ENCODE data around the gene HAPSTR1.

HAPSTR1 gene

GRCh38 chr16:9090101-9090959, 1.1 kb upstream of the HAPSTR1 start:
- FAIRE-seq (no peak), DNase-seq (ENCODE audit: insufficient read length) (peak; percentile 36)
- TF ChIP-seq POLR2A (IDR thresholded peaks at IDR 0.05; ENCODE audit: low read depth, low read length) (peak; percentile 25; the same call in 1 of the 2 replicates), TAF1 (IDR thresholded peaks at IDR 0.05; ENCODE audit: borderline replicate concordance, low read depth, low read length) (no peak), POLR2AphosphoS5 (IDR thresholded peaks at IDR 0.05; ENCODE audit: low read depth, low read length) (0 out of 2 replicates have a peak, but pooled peaks have one; percentile 36)

GRCh38 chr16:9091867-9092281, 430 bp downstream of the HAPSTR1 start:
- peak; percentile 36 for FAIRE-seq
- TF ChIP-seq POLR2A (IDR thresholded peaks at IDR 0.05; ENCODE audit: low read depth, low read length) (no peak), TAF1 (IDR thresholded peaks at IDR 0.05; ENCODE audit: borderline replicate concordance, low read depth, low read length) (no peak)
- peak; percentile 28 for DNase-seq (ENCODE audit: insufficient read length)

GRCh38 chr16:9092282-9092977, 986 bp downstream of the HAPSTR1 start:
- no peak for FAIRE-seq
- peak; percentile 38 for DNase-seq (ENCODE audit: insufficient read length)
- TF ChIP-seq POLR2AphosphoS5 (IDR thresholded peaks at IDR 0.05; ENCODE audit: low read depth, low read length) (no peak), POLR2A (IDR thresholded peaks at IDR 0.05; ENCODE audit: low read depth, low read length) (no peak), TAF1 (IDR thresholded peaks at IDR 0.05; ENCODE audit: borderline replicate concordance, low read depth, low read length) (no peak)

DNA sequence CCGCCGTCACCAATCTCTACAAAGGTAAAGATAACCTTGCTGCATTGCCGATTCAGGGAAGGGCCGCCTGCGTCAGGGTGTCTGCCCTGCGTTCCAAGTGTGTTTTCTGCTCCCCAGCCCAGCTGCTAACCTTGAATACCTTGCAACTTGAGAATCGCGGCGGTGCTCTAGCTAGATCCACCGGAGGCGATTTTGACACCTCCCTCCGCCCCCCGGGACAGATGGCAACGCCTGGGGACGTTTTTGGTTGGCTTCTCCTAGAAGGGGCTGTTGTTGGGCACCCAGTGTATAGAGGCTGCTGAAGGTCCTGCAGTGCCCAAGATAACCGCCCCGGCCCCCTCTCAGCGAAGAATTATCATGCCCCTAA, 1.5 kb downstream of the HAPSTR1 start:
- no peak for FAIRE-seq
- TF ChIP-seq POLR2A (IDR thresholded peaks at IDR 0.05; ENCODE audit: low read depth, low read length): no peak
- no peak for TF ChIP-seq TAF1 (IDR thresholded peaks at IDR 0.05; ENCODE audit: borderline replicate concordance, low read depth, low read length)
- no peak for TF ChIP-seq POLR2AphosphoS5 (IDR thresholded peaks at IDR 0.05; ENCODE audit: low read depth, low read length)
- DNase-seq (ENCODE audit: insufficient read length): no peak

DNA sequence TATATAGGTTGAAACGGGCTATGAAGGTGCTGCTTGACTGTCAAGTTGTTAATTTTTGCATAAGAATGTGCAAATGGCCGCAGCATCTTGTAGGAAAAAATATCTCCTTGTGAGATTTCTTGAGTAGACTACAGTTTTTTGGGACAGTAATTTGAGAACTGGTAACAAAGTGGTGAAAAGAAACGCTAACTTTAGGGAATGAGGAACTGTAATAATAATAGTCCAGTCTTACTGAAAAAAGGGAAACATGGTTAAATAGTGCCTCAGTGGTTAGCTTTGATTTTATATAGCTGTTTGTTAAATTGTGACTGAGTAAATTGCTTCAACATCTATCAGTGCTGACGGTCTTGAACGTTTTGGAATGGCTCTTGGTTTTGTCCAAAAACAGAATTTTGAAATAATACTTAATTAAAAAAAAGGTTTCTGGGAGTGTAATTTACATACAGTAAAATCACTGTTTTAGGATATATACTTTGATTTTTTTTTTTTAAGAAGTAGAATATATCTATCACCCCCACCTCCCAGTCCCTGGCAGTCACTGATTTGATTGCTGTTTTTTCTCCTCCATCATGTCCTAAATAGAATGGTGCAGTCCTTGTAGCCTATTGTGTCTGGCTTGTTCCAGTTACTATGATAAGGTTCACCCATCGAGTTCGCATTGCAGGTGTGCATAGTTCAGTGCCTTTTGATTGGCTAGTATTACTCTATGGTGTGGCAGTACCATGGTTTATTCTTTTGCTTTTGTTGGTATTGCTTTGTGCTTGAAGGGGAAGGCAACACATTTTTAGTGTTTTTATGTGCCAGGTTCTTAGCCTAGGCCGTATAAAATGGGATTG, 2.8 kb downstream of the HAPSTR1 start:
- no peak for TF ChIP-seq POLR2A (IDR thresholded peaks at IDR 0.05; ENCODE audit: low read depth, low read length)
- TF ChIP-seq POLR2AphosphoS5 (IDR thresholded peaks at IDR 0.05; ENCODE audit: low read depth, low read length): no peak
- TF ChIP-seq TAF1 (IDR thresholded peaks at IDR 0.05; ENCODE audit: borderline replicate concordance, low read depth, low read length): no peak
- no peak for FAIRE-seq
- DNase-seq (ENCODE audit: insufficient read length): no peak

DNA sequence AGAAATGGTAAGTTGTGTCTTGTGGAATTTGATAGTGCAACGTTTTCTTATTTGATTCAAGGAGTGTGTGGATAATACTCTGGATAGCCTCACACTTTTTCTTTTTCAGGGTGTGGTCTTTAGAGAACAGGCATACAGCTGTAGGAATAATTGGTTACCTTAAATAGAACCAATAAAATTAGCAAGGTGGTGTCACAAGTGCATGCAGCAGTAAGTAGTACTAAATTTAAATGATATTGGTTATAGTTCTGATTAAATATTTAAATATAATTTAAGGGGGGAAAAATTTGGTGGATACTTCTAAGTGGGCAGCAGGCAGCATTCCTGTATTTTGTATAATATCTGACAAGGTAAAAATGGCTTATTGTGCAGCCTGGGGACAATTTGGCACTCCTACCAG, 3.7 kb downstream of the HAPSTR1 start:
- FAIRE-seq: no peak
- TF ChIP-seq POLR2AphosphoS5 (IDR thresholded peaks at IDR 0.05; ENCODE audit: low read depth, low read length) (no peak), TAF1 (IDR thresholded peaks at IDR 0.05; ENCODE audit: borderline replicate concordance, low read depth, low read length) (no peak), POLR2A (IDR thresholded peaks at IDR 0.05; ENCODE audit: low read depth, low read length) (no peak)
- no peak for DNase-seq (ENCODE audit: insufficient read length)

DNA sequence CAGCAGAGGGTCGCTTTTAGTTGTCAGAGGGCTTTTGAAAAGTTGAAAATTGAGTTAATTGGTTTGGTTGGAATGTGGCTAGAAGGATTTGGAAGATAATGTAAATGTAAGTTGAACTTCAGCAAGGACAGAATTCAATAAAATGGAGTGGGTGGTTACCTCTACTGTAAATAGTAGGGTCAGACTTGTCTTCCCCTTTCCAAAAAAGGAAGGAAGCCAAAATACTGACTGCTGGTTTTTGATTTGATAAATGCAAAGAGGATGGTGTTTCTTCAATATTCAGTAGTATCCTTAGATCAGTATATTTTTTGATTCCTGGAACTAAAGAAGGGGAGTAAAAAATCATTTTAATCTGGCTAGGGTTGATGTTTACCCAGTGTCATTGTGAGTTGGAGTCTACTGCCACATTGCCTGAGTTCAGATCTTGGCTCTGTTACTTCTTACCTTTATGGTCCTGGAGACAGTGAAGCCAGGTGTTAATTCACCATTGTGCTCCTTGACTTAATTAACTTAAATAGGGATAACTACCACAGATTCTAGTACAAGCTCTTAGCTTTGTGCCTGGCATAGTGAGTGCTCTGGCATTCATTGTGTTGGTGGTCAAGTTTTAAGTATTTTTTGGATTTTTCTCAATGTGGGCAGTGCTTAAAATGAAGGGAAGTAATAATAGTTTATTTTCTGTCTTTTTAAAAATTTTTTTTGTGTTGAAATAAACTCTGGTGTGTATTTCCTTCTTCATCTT, 4.4 kb downstream of the HAPSTR1 start:
- no peak for DNase-seq (ENCODE audit: insufficient read length)
- FAIRE-seq: no peak
- no peak for TF ChIP-seq POLR2AphosphoS5 (IDR thresholded peaks at IDR 0.05; ENCODE audit: low read depth, low read length)
- TF ChIP-seq POLR2A (IDR thresholded peaks at IDR 0.05; ENCODE audit: low read depth, low read length): no peak
- TF ChIP-seq TAF1 (IDR thresholded peaks at IDR 0.05; ENCODE audit: borderline replicate concordance, low read depth, low read length): no peak

- FAIRE-seq: no peak
These were observed 5.0 kb downstream of the HAPSTR1 start for GRCh38 chr16:9096416-9096952.

DNA sequence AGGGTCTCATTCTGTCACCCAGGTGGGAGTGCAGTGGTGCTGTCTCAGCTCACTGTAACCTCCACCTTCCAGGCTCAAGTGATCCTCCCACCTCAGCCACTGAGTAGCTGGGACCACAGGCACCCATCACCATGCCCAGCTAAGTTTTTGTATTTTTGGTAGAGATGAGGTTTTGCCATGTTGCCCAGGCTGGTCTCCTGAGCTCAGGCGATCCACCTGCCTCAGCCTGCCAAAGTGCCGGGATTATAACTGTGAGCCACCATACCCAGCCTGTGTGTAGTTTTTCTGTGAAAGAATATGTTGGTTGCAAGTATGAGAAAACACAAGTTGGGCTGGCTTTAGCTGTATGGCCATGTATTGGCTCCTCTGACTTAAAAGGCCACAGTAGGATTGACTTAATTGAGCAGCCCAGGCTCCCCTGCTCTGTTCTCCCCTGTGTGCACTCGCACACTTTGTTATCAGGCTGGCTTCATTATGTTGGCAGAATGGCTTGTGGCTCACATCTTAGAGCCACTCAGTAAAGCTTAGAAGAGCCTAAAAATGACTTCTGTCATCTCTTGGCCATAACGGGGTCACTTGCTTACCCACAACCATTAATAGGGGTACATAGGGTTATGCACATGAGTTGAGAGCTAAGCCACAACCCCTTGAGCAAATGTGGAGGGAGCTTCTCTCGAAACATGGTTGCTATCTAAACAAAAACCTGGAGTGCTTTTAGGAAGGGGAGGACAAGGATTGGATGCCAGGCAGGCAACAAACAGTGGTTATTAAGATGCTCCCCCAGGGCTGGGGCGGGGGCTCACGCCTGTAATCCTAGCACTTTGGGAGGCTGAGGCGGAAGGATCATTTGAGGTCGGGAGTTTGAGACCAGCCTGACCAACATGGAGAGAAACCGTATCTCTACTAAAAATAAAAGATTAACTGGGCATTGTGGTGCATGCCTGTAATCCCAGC, 6.1 kb downstream of the HAPSTR1 start:
- DNase-seq (ENCODE audit: insufficient read length): no peak
- TF ChIP-seq POLR2AphosphoS5 (IDR thresholded peaks at IDR 0.05; ENCODE audit: low read depth, low read length): no peak
- TF ChIP-seq POLR2A (IDR thresholded peaks at IDR 0.05; ENCODE audit: low read depth, low read length): no peak
- TF ChIP-seq TAF1 (IDR thresholded peaks at IDR 0.05; ENCODE audit: borderline replicate concordance, low read depth, low read length): no peak
- no peak for FAIRE-seq

More at GRCh38 chr16:9096416-9096952, 5.0 kb downstream of the HAPSTR1 start:
- DNase-seq (ENCODE audit: insufficient read length): no peak
- TF ChIP-seq TAF1 (IDR thresholded peaks at IDR 0.05; ENCODE audit: borderline replicate concordance, low read depth, low read length) (no peak), POLR2AphosphoS5 (IDR thresholded peaks at IDR 0.05; ENCODE audit: low read depth, low read length) (no peak), POLR2A (IDR thresholded peaks at IDR 0.05; ENCODE audit: low read depth, low read length) (no peak)

All from GM12892 (cell line).